HCT116 (cell line): ENCODE data around the gene SLC16A3. TPM values are rescaled to one million over a fixed set of nuclear protein-coding genes. Genes with fewer than 3 reads are reported as not detected.

Experiments
- ATAC-seq: fragments of 200-7000 bp; cut with Tn5 transposase; 2 replicates; pipeline ENCODE4 v1.9.1; 2020; ENCODE audit warnings: mild to moderate bottlenecking, moderate library complexity
- BruUV-seq: library from RNA; stranded (reverse); fragments of 400-500 nt; replicated peaks from 2 replicates; lab custom pipeline; 2021; lab: Mats Ljungman, UMichigan
- CTCF ChIA-PET: fragments of 300-600 bp; sonication (Branson Sonifier 250); formaldehyde crosslinking; loops from one replicate; lab custom pipeline; 2021; ENCODE audit warnings: antibody characterized with exemption; lab: Charles Lee
- POLR2A ChIA-PET: fragments of 300-600, 350-600 bp; sonication (Branson Sonifier 250); formaldehyde crosslinking; loops from one replicate; lab custom pipeline; 2021; ENCODE audit warnings: antibody characterized with exemption; lab: Charles Lee
- RAD21 ChIA-PET, 2 experiments: fragments of 300-600 bp; sonication (Branson Sonifier 250); formaldehyde crosslinking; loops; one replicate each; lab custom pipeline; 2023; ENCODE audit warnings: low total read pairs in 2 of 2; ENCODE audit not compliant: uncharacterized antibody in 2 of 2, unreplicated experiment in 2 of 2, low non-redundant PET in 1 of 2; lab: Charles Lee
- DNase-seq: peaks from one replicate; pipeline ENCODE4 v3.0.0-alpha.2; 2010; ENCODE audit warnings: low read depth, low spot score
- H2AFZ ChIP-seq: fragments of 200-600 bp; shearing (Covaris generic), sonication (generic); 2 replicates; pipeline ENCODE4 v1.6.1; 2017; ENCODE audit warnings: low read depth, mixed run types, mixed read lengths, antibody characterized with exemption, low read length; ENCODE audit not compliant: poor library complexity, severe bottlenecking
- H3K27ac ChIP-seq: 2 replicates; pipeline ENCODE4 v1.5.1; 2012; ENCODE audit warnings: low read depth, low read length
- H3K27me3 ChIP-seq: fragments of 200-600 bp; sonication (generic); 2 replicates; pipeline ENCODE4 v1.6.1; 2016; ENCODE audit warnings: mixed run types, low read length, mixed read lengths; ENCODE audit not compliant: insufficient read depth
- H3K36me3 ChIP-seq, 2 experiments: fragments of 200-500 bp in 1 of 2; fragments of 200-600 bp in 1 of 2; sonication (Bioruptor generic) in 1 of 2; sonication (generic) in 1 of 2; 2 replicates each; pipeline versions ENCODE4 v1.5.1 to v1.6.1; 2014 to 2016; ENCODE audit warnings: low read length in 2 of 2, inconsistent platforms in 1 of 2, mixed read lengths in 1 of 2, mixed run types in 1 of 2; ENCODE audit not compliant: insufficient read depth in 2 of 2, control insufficient read depth in 1 of 2
- H3K4me1 ChIP-seq, 2 experiments: fragments of 200-600 bp in 1 of 2; sonication (generic) in 1 of 2; 2 replicates each; pipeline versions ENCODE4 v1.5.1 to v1.6.1; 2012 to 2017; ENCODE audit warnings: low read length in 2 of 2, inconsistent platforms in 1 of 2, mild to moderate bottlenecking in 1 of 2, mixed read lengths in 1 of 2, mixed run types in 1 of 2, moderate library complexity in 1 of 2; ENCODE audit not compliant: insufficient read depth in 2 of 2, control insufficient read depth in 1 of 2
- H3K4me2 ChIP-seq: fragments of 200-600 bp; sonication (generic); 2 replicates; pipeline ENCODE4 v1.6.1; 2017; ENCODE audit warnings: mixed run types, low read length, mixed read lengths
- H3K4me3 ChIP-seq, 2 experiments: fragments of 200-600 bp in 1 of 2; sonication (generic) in 1 of 2; replicated peaks in 1 of 2; 2 replicates each; pipeline ENCODE4 v1.5.1; 2011 to 2016; ENCODE audit warnings: low read length in 2 of 2, control low read depth in 1 of 2, low read depth in 1 of 2, mild to moderate bottlenecking in 1 of 2, mixed read lengths in 1 of 2, mixed run types in 1 of 2
- H3K79me2 ChIP-seq: fragments of 200-600 bp; sonication (generic); 2 replicates; pipeline ENCODE4 v1.6.1; 2017; ENCODE audit warnings: mild to moderate bottlenecking, mixed run types, low read length, moderate library complexity, mixed read lengths; ENCODE audit not compliant: insufficient read depth
- H3K9ac ChIP-seq: fragments of 200-600 bp; sonication (generic); 2 replicates; pipeline ENCODE4 v1.6.1; 2016; ENCODE audit warnings: low read length, mixed read lengths
- H3K9me2 ChIP-seq: fragments of 200-600 bp; sonication (generic), shearing (Covaris generic); 2 replicates; pipeline ENCODE4 v1.6.1; 2017; ENCODE audit warnings: mixed run types, mild to moderate bottlenecking, moderate library complexity; ENCODE audit not compliant: insufficient read depth
- H3K9me3 ChIP-seq, 2 experiments: fragments of 200-500 bp in 1 of 2; fragments of 200-600 bp in 1 of 2; sonication (Bioruptor generic) in 1 of 2; sonication (generic) in 1 of 2; 2 replicates each; pipeline ENCODE4 v1.6.1; 2014 to 2017; ENCODE audit warnings: low read length in 2 of 2, mixed read lengths in 2 of 2, inconsistent platforms in 1 of 2, low read depth in 1 of 2, mild to moderate bottlenecking in 1 of 2, mixed run types in 1 of 2, moderate library complexity in 1 of 2; ENCODE audit not compliant: control insufficient read depth in 1 of 2, insufficient read depth in 1 of 2
- H4K20me1 ChIP-seq: fragments of 200-600 bp; sonication (generic), shearing (Covaris generic); 2 replicates; pipeline ENCODE4 v1.6.1; 2017; ENCODE audit warnings: mixed run types, mild to moderate bottlenecking, moderate library complexity; ENCODE audit not compliant: insufficient read depth
- CEBPB ChIP-seq: IDR thresholded peaks from 2 replicates; pipeline ENCODE4 v1.6.1; 2012; ENCODE audit warnings: low read depth
- CTCF ChIP-seq, 3 experiments: fragments of 200-600 bp in 1 of 3; sonication (generic) in 1 of 3; IDR thresholded peaks in 2 of 3; conservative IDR thresholded peaks in 1 of 3; 2 replicates each; pipeline ENCODE4 v1.5.1; 2012 to 2017; ENCODE audit warnings: low read depth in 2 of 3, low read length in 2 of 3, antibody characterized with exemption in 1 of 3, borderline replicate concordance in 1 of 3, control low read depth in 1 of 3, mild to moderate bottlenecking in 1 of 3, mixed read lengths in 1 of 3, mixed run types in 1 of 3, moderate library complexity in 1 of 3; ENCODE audit not compliant: insufficient read depth in 1 of 3
- EGR1 ChIP-seq: IDR thresholded peaks from 2 replicates; pipeline ENCODE4 v1.6.1; 2012; ENCODE audit warnings: low read depth
- EZH2 ChIP-seq: fragments of 200-600 bp; sonication (generic); IDR thresholded peaks from 2 replicates; pipeline ENCODE4 v1.6.1; 2017; ENCODE audit warnings: antibody characterized with exemption, mixed run types
- EZH2phosphoT487 ChIP-seq: fragments of 200-600 bp; IDR thresholded peaks from 2 replicates; pipeline ENCODE4 v1.6.1; 2018; ENCODE audit warnings: antibody characterized with exemption, borderline replicate concordance
- JUND ChIP-seq: IDR thresholded peaks from 2 replicates; pipeline ENCODE4 v1.6.1; 2012
- POLR2A ChIP-seq: IDR thresholded peaks from 2 replicates; pipeline ENCODE4 v1.7.0; 2011; ENCODE audit warnings: borderline replicate concordance; ENCODE audit not compliant: insufficient read depth, insufficient read length; ENCODE audit errors: extremely low read depth
- POLR2AphosphoS5 ChIP-seq: IDR thresholded peaks from 2 replicates; pipeline ENCODE4 v1.6.1; 2011; ENCODE audit warnings: mild to moderate bottlenecking, low read depth, low read length, moderate library complexity
- SIN3A ChIP-seq: IDR thresholded peaks from 2 replicates; pipeline ENCODE4 v1.6.1; 2012; ENCODE audit warnings: low read depth
- SP1 ChIP-seq: IDR thresholded peaks from 2 replicates; pipeline ENCODE4 v1.6.1; 2012; ENCODE audit warnings: low read depth
- YY1 ChIP-seq: IDR thresholded peaks from 2 replicates; pipeline ENCODE4 v1.6.1; 2011; ENCODE audit warnings: low read length, low read depth, moderate library complexity, mild to moderate bottlenecking; ENCODE audit not compliant: insufficient replicate concordance; ENCODE audit errors: extremely low read depth
- ZFX ChIP-seq: fragments of 450-650 bp; IDR thresholded peaks from 2 replicates; pipeline ENCODE4 v1.6.1; 2017
- intact Hi-C: fragments of 100-400 bp; cut with micrococcal nuclease; formaldehyde crosslinking; loops from 2 replicates; pipeline ENCODE4 v1.10.0; 2022
- total RNA-seq: library from RNA; stranded (reverse); gene quantifications from one replicate; pipeline ENCODE4 v1.2.1, GENCODE V29; 2021; ENCODE audit not compliant: unreplicated experiment
- TF ChIP-seq, protein P1 (sequence below): IDR thresholded peaks from 2 replicates; pipeline ENCODE4 v1.6.1; 2012
- TF ChIP-seq, protein P2 (sequence below): IDR thresholded peaks from 2 replicates; pipeline ENCODE4 v1.6.1; 2012; ENCODE audit warnings: low read depth

Gene SLC16A3
- total RNA-seq, 1 experiment from 2014 or later = 445 TPM

GRCh38 chr17:82186221-82186620, 42.6 kb upstream of the SLC16A3 start:
- ChIA-PET CTCF (interaction anchor here (1.0 kb wide), 1 partner anchor 20 kb away, joined by 4 read pairs; no protein-coding TSS in a partner anchor), POLR2A (no interaction called here), RAD21 (no interaction called here)
- Histone ChIP-seq H3K9me2 (no peaks in the 10 kb centered on the region), H2AFZ (no peak overlapping the region), H3K4me1 (no peaks in the 10 kb centered on the region), H3K36me3 (peaks cover 15 to 24% of the 10 kb centered on the region in 2 experiments), H3K4me3 (no peak overlapping the region), H3K79me2 (no peaks in the 10 kb centered on the region), H3K9ac (no peak overlapping the region), H4K20me1 (no peaks in the 10 kb centered on the region), H3K27me3 (no peaks in the 10 kb centered on the region), H3K27ac (no peak overlapping the region), H3K4me2 (no peak overlapping the region), H3K9me3 (no peaks in the 10 kb centered on the region)
- DNase-seq (no peak), ATAC-seq (no peak)
- TF ChIP-seq, protein P1, sequence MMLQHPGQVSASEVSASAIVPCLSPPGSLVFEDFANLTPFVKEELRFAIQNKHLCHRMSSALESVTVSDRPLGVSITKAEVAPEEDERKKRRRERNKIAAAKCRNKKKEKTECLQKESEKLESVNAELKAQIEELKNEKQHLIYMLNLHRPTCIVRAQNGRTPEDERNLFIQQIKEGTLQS = no peak
- TF ChIP-seq EZH2 = no peak
- no peak for TF ChIP-seq CEBPB
- TF ChIP-seq EGR1 = no peak
- no peak for TF ChIP-seq EZH2phosphoT487
- intact Hi-C loops = no loop called here
- BruUV-seq = no TSS peak

DNA sequence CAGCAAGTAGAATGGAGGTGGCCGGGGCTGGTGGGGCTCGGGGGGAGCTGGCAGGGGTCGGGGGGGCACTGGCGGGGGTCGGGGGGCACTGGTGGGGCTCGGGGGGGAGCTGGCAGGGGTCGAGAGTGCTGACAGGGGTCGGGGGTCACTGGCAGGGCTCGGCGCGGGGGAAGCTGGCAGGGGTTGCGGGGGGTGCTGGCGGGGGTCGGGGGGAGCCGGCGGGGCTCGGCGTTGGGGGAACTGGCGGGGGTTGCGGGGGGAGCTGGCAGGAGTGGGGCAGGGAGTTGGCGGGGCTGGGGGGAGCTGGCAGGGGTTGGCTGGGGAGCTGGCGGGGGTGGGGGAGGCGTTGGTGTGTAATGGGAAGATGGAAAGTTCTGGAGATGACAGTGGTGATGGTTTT, 41.3 kb upstream of the SLC16A3 start:
- BruUV-seq = no TSS peak
- intact Hi-C loops = no loop called here
- Histone ChIP-seq H3K36me3 (peaks cover 19 to 28% of the 10 kb centered on the region in 2 experiments), H4K20me1 (no peaks in the 10 kb centered on the region), H3K9me3 (no peaks in the 10 kb centered on the region), H3K79me2 (no peaks in the 10 kb centered on the region), H3K9me2 (no peaks in the 10 kb centered on the region), H3K4me3 (no peak overlapping the region), H2AFZ (no peak overlapping the region), H3K27ac (no peak overlapping the region), H3K9ac (no peak overlapping the region), H3K4me2 (no peak overlapping the region), H3K27me3 (no peaks in the 10 kb centered on the region), H3K4me1 (no peaks in the 10 kb centered on the region)
- RAD21 ChIA-PET = no interaction called here
- no peak for TF ChIP-seq CEBPB
- TF ChIP-seq POLR2AphosphoS5 = no peak
- TF ChIP-seq EGR1 = no peak
- TF ChIP-seq POLR2A = no peak
- TF ChIP-seq, protein P2, sequence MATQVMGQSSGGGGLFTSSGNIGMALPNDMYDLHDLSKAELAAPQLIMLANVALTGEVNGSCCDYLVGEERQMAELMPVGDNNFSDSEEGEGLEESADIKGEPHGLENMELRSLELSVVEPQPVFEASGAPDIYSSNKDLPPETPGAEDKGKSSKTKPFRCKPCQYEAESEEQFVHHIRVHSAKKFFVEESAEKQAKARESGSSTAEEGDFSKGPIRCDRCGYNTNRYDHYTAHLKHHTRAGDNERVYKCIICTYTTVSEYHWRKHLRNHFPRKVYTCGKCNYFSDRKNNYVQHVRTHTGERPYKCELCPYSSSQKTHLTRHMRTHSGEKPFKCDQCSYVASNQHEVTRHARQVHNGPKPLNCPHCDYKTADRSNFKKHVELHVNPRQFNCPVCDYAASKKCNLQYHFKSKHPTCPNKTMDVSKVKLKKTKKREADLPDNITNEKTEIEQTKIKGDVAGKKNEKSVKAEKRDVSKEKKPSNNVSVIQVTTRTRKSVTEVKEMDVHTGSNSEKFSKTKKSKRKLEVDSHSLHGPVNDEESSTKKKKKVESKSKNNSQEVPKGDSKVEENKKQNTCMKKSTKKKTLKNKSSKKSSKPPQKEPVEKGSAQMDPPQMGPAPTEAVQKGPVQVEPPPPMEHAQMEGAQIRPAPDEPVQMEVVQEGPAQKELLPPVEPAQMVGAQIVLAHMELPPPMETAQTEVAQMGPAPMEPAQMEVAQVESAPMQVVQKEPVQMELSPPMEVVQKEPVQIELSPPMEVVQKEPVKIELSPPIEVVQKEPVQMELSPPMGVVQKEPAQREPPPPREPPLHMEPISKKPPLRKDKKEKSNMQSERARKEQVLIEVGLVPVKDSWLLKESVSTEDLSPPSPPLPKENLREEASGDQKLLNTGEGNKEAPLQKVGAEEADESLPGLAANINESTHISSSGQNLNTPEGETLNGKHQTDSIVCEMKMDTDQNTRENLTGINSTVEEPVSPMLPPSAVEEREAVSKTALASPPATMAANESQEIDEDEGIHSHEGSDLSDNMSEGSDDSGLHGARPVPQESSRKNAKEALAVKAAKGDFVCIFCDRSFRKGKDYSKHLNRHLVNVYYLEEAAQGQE = no peak
- TF ChIP-seq, protein P1 = no peak
- no peak for TF ChIP-seq EZH2
- no peak for TF ChIP-seq ZFX
- TF ChIP-seq EZH2phosphoT487 = no peak
- no peak for TF ChIP-seq JUND
- no peak for TF ChIP-seq CTCF (IDR thresholded peaks at IDR 0.05 in 2 of 3, conservative IDR thresholded peaks at IDR 0.05 in 1 of 3; ENCODE audit: borderline replicate concordance in 1 of 3, insufficient read depth in 1 of 3, low read depth in 2 of 3, low read length in 2 of 3)
- no peak for TF ChIP-seq YY1
- TF ChIP-seq SIN3A = no peak
- no peak for TF ChIP-seq SP1
- CTCF ChIA-PET = no interaction called here
- ATAC-seq (no peak), DNase-seq (no peak)
- POLR2A ChIA-PET = no interaction called here
